Liver (tissue), 9 donors: ENCODE results near the gene AHSA1. TPM values are rescaled to one million over a fixed set of nuclear protein-coding genes. Genes with fewer than 3 reads are reported as not detected.

Experiments
- DNase-seq: peaks from one replicate; pipeline ENCODE4 v3.0.0-alpha.2; 2017; ENCODE audit warnings: low spot score
- H3K27ac ChIP-seq, 2 donors: one replicate each; pipeline ENCODE4 v1.7.0; 2013; ENCODE audit warnings: inconsistent platforms in 2 of 2, low read length in 2 of 2, control low read depth in 1 of 2, low read depth in 1 of 2, mild to moderate bottlenecking in 1 of 2
- H3K27me3 ChIP-seq, 4 donors: one replicate each; pipeline versions ENCODE4 v1.6.1 to v1.7.0; 2013; ENCODE audit warnings: low read length in 3 of 4, inconsistent platforms in 1 of 4, mild to moderate bottlenecking in 1 of 4, moderate library complexity in 1 of 4; ENCODE audit not compliant: control insufficient read depth in 4 of 4, insufficient read depth in 4 of 4
- H3K36me3 ChIP-seq, 4 donors: one replicate each; pipeline versions ENCODE4 v1.6.1 to v1.7.0; 2013; ENCODE audit warnings: low read length in 3 of 4, mild to moderate bottlenecking in 3 of 4, low read depth in 1 of 4, moderate library complexity in 1 of 4; ENCODE audit not compliant: control insufficient read depth in 4 of 4, insufficient read depth in 3 of 4
- H3K4me1 ChIP-seq, 4 donors: one replicate each; pipeline versions ENCODE4 v1.6.1 to v1.7.0; 2013; ENCODE audit warnings: low read length in 3 of 4, mild to moderate bottlenecking in 3 of 4, moderate library complexity in 1 of 4; ENCODE audit not compliant: control insufficient read depth in 4 of 4, insufficient read depth in 4 of 4
- H3K4me3 ChIP-seq, 3 donors: one replicate each; pipeline versions ENCODE4 v1.6.1 to v1.7.0; 2013; ENCODE audit warnings: low read length in 3 of 3, control low read depth in 1 of 3, low read depth in 1 of 3, mild to moderate bottlenecking in 1 of 3
- H3K9ac ChIP-seq, 2 donors: one replicate each; pipeline ENCODE4 v1.7.0; 2013; ENCODE audit warnings: low read length in 2 of 2, mild to moderate bottlenecking in 2 of 2, moderate library complexity in 2 of 2, control low read depth in 1 of 2, low read depth in 1 of 2
- H3K9me3 ChIP-seq, 4 donors: one replicate each; pipeline versions ENCODE4 v1.6.1 to v1.7.0; 2013; ENCODE audit warnings: low read length in 3 of 4; ENCODE audit not compliant: control insufficient read depth in 4 of 4
- CTCF ChIP-seq: fragments of 150-350 bp; IDR thresholded peaks from 2 replicates; pipeline ENCODE4 v1.5.1; 2017; ENCODE audit warnings: improper control_type of control experiment, low read depth, low read length; ENCODE audit not compliant: missing input control
- FOXA1 ChIP-seq: IDR thresholded peaks from 2 replicates; pipeline ENCODE4 v1.6.1; 2016; ENCODE audit warnings: antibody characterized with exemption
- GABPA ChIP-seq, 2 donors: IDR thresholded peaks in 1 of 2; conservative IDR thresholded peaks in 1 of 2; 2 replicates each; pipeline ENCODE4 v1.6.1; 2016; ENCODE audit warnings: antibody characterized with exemption in 2 of 2, mild to moderate bottlenecking in 1 of 2, moderate library complexity in 1 of 2
- HNF4A ChIP-seq, 2 donors: conservative IDR thresholded peaks; 2 replicates each; pipeline ENCODE4 v1.6.1; 2016; ENCODE audit warnings: antibody characterized with exemption in 2 of 2, mild to moderate bottlenecking in 2 of 2
- MAX ChIP-seq: IDR thresholded peaks from 2 replicates; pipeline ENCODE4 v1.6.1; 2016; ENCODE audit warnings: antibody characterized with exemption
- RAD21 ChIP-seq, 2 donors: IDR thresholded peaks; 2 replicates each; pipeline ENCODE4 v1.6.1; 2016; ENCODE audit warnings: antibody characterized with exemption in 2 of 2, mild to moderate bottlenecking in 2 of 2
- REST ChIP-seq: IDR thresholded peaks from 2 replicates; pipeline ENCODE4 v1.6.1; 2016; ENCODE audit warnings: antibody characterized with exemption, mild to moderate bottlenecking
- TAF1 ChIP-seq: conservative IDR thresholded peaks from 2 replicates; pipeline ENCODE4 v1.6.1; 2016; ENCODE audit warnings: antibody characterized with exemption, mild to moderate bottlenecking
- YY1 ChIP-seq: IDR thresholded peaks from 2 replicates; pipeline ENCODE4 v1.6.1; 2016; ENCODE audit warnings: antibody characterized with exemption, mild to moderate bottlenecking
- ZBTB33 ChIP-seq: IDR thresholded peaks from 2 replicates; pipeline ENCODE4 v1.6.1; 2016; ENCODE audit warnings: antibody characterized with exemption
- WGBS: extraction: QIAGEN DNeasy Blood & Tissue Kit; methylation state at CpG from one replicate; pipeline ENCODE4 v1.1.7; 2013; 5-methylcytosine and 5-hydroxymethylcytosine counted together
- polyA plus RNA-seq, 2 donors: library from polyadenylated mRNA; stranded (reverse) in 1 of 2; unstranded in 1 of 2; fragments of 200-250 nt in 1 of 2; fragments of >200 nt in 1 of 2; fragmentation: Nextera tagmentation in 1 of 2; extraction: Ambion mirVana in 1 of 2; gene quantifications; one replicate each; pipeline versions ENCODE4 v1.2.1 to v1.2.3, GENCODE V29; 2013 to 2015
- total RNA-seq, 2 donors: library from RNA; depleted of rRNA; stranded (reverse); fragments of >200 nt; gene quantifications; one replicate each; pipeline ENCODE4 v1.2.3, GENCODE V29; 2014
- donor health status: healthy.
- donor health status: healthy.
- donor health status: healthy.
- donor health status: healthy.
- donor health status: healthy.

The AHSA1 gene
- total and polyA plus RNA-seq, 4 donors: 45.8 to 80.7 (median 50.9) TPM

- TF ChIP-seq REST (no peak), HNF4A (conservative IDR thresholded peaks at IDR 0.05) (no peak), TAF1 (no peak)
Measured at GRCh38 chr14:77457115-77457521, 775 bp upstream of the AHSA1 start (continued).

GRCh38 chr14:77458249-77458950 is 507 bp downstream of the AHSA1 start:
- no peaks in the 10 kb centered on the region for H3K9me3 ChIP-seq
- peaks cover 0 to 30% (median 16%) of the 10 kb centered on the region in 4 donors for H3K4me1 ChIP-seq
- H3K27me3 ChIP-seq: no peaks in the 10 kb centered on the region
- under 1% methylated on average over 29 of the region's 29 CpGs for WGBS
- peak; percentile 14 for TF ChIP-seq MAX
- TF ChIP-seq ZBTB33: no peak
- TF ChIP-seq TAF1: peak; percentile 9
- TF ChIP-seq REST: peak; percentile 10
- no peak for TF ChIP-seq FOXA1
- peak overlapping the region; percentile 68 to 90 (median 88) for H3K4me3 ChIP-seq
- peak overlapping the region; percentile 86 to 99 for H3K27ac ChIP-seq
- peak overlapping the region; percentile 79 to 99 for H3K9ac ChIP-seq
- peak; percentile 75 for DNase-seq
- peaks cover 7 to 32% (median 28%) of the 10 kb centered on the region in 4 donors for H3K36me3 ChIP-seq

GRCh38 chr14:77459072-77459723 is 1.3 kb downstream of the AHSA1 start:
- Histone ChIP-seq H3K9me3 (no peaks in the 10 kb centered on the region), H3K4me3 (peak overlapping the region; percentile 68 to 90 (median 88)), H3K9ac (peak overlapping the region; percentile 79 to 99), H3K36me3 (peaks cover 7 to 40% (median 34%) of the 10 kb centered on the region in 4 donors), H3K27ac (no peak overlapping the region), H3K27me3 (no peaks in the 10 kb centered on the region), H3K4me1 (peaks cover 0 to 30% (median 16%) of the 10 kb centered on the region in 4 donors)
- 50% methylated on average over 13 of the region's 13 CpGs for WGBS
- TF ChIP-seq CTCF (peak; percentile 25), TAF1 (no peak), YY1 (no peak), GABPA (IDR thresholded peaks at IDR 0.05 in 1 of 2, conservative IDR thresholded peaks at IDR 0.05 in 1 of 2) (no peak), RAD21 (IDR thresholded peaks at IDR 0.05) (peak; percentile 49 to 68)
- peak; percentile 56 for DNase-seq
